ENCODE data around the gene SORCS1.

SORCS1 gene

DNA sequence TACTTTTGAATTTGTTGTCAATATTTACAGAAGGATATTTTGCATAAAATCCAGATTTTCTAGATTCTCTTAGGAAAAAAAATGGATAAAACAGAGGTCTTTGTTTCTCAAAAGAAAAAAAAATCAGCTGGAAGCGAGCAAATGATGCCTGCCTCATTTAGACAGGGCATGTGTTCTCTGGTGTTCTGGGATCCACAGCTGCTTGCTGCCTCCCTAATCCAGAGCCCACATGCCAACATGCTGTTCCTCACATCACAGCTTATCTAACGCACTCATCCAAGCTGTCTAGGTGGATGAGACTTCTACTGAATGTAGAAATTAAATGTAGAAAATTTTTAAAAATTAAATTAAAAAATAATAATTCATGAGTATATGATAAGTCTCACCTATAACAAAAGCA, 630.1 kb downstream of the SORCS1 start:
- no peak for TF ChIP-seq CTCF (conservative IDR thresholded peaks at IDR 0.05; ENCODE audit: low read length)
- H3K4me3 ChIP-seq (ENCODE audit: low read length), result no peak overlapping the region
- DNase-seq (ENCODE audit: low read depth), result no peak

DNA sequence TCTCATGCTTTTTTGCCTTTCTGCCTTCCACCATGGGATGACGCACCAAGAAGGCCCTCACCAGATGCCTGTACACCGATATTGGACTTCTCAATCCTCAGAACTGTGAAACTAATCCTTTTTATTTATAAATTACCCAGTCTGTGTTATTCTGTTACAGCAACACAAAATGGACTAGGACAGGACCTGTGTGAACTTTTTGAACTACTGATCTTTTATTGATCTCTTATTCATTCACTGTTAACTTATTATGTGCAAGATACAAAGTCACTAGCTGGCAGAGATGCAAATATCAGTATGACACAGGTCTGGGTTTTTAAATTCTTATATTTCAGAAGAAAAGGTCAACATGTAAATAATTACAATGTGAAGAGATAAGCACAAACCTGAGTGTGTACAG, 635.8 kb downstream of the SORCS1 start:
- DNase-seq (ENCODE audit: low read depth), result no peak
- no peak overlapping the region for H3K4me3 ChIP-seq (ENCODE audit: low read length)
- no peak for TF ChIP-seq CTCF (conservative IDR thresholded peaks at IDR 0.05; ENCODE audit: low read length)

DNA sequence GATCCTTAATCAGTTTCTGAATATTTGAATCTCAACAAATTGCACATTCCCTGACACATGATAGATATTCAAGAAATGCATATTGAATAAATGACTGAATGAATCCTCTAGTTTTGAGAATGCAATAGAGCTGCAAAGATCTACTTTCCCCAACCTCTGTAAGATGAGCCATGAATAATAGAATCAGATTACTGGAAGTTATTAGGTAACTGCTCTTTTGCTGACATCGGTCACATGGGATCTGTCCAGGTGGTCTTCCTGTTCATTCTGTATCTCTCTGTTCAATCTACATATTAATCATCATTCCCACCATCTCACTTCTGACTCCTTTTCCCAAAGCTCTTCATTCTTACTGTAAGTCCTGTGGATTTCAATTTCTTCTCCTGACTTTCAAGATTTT, 638.7 kb downstream of the SORCS1 start:
- TF ChIP-seq CTCF (conservative IDR thresholded peaks at IDR 0.05; ENCODE audit: low read length), result no peak
- DNase-seq (ENCODE audit: low read depth), result no peak
- no peak overlapping the region for H3K4me3 ChIP-seq (ENCODE audit: low read length)

Measured in AG10803 (cell line).